Dermis blood vessel endothelial cell (primary cell): ENCODE measurements around the gene SOSTDC1. TPM values are rescaled to one million over a fixed set of nuclear protein-coding genes. Genes with fewer than 3 reads are reported as not detected.

Source experiments
- DNase-seq: peaks from one replicate; pipeline ENCODE4 v3.0.0; 2010
- total RNA-seq: library from RNA; depleted of rRNA; stranded (reverse); fragments of >200 nt; gene quantifications from 2 replicates; pipeline ENCODE4 v1.2.3, GENCODE V29; 2014

The SOSTDC1 gene
- total RNA-seq, 1 donor from 2014 or later, result 0.17 TPM

DNA sequence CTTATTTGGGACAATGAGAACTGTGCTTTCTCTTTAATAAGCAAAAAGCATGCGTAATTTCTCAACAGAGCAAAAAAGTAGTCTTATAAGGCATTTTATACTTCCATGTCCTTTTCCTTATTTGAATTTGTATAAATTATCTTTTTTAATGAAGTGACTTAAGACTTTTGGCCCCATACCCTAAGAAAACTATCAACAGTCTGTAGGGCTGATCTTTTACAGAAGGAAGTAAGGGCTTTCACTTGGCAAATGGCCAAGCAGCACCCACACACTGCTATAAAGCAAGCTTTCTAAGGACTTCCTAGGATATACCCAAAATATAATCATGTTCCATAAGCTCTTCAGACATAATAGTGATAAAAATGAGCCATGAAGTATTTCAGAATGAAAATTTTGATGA lies 47.6 kb downstream of the SOSTDC1 start:
- no peak for DNase-seq

DNA sequence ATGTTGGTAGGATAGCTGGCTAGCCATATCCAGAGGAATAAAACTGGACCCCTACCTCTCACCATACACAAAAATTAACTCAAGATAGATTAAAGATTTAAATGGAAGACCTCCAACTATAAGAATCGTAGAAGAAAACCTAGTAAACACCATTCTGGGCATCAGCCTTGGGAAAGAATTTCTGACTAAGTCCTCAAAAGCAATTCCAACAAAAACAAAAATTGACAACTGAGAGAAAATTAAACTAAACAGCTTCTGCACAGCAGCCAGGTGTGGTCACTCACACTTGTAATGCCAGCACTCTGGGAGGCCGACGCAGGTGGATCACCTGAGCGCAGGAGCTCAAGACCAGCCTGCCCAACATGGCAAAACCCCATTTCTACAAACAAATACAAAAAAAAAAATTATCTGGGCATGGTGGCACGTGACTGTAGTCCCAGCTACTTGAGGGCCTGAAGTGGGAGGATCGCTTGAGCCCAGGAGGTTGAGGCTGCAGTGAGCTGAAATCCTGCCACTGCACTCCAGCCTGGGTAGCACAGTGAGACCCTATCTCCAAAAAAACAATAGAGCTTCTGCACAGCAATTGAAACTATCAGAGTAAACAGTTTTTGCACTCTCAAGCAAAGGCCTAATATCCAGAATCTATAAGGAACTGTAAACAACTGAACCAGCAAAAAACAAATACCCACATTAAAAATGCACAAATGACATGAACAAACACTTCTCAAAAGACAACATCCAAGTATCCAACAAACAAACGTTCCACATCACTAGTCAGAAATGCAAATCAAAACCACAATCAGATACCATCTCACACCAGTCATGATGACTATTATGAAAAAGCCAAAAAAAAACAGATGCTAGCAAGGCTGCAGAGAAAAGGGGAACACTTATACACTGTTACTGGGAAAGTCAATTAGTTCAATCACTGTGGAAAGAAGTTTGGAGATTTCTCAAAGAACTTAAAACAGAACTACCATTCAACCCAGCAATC lies 49.0 kb downstream of the SOSTDC1 start:
- DNase-seq, result no peak

DNA sequence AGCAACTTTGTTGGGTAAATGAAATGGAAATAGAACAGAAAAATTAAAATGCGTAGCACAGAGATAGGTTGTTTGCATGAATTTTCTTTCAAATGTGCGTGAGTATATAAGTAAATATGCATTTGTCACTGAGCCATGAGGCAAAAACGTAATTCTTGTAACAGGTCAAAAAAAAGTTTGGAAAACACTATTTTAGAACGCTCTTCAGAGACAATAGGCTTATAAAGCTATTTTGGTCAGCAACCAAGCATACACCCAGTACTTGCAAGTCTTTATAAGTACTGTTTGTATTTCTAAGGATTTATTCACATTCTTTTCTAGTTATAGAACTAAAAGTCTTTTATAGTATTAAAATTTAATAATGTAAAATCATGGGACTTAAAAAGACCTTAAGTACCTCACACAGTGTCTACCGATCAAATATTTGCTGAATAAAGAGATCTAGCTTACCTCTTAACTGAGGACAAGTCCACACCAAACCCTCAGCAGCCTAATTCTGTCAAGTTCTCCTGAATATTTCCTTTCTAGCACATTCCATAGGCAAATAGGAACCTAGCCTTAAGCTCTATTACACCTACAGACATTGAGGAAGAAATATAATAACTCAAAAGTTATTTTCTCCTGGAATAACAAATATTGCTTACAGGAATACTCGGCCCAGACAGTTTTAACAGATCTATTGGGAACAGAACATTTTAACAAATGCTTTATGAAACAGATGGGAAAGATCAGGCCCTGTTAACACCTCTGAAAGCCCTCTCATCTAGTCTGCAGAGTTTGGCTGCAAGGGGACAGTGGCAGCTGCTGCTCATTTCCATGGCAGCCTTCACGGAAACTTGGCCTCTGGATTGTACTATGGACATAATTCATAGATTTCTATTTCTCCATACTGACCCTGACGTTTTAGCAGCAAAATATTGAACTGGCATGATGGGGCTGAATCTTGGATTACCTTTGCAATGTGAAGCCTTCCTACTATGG lies 53.0 kb downstream of the SOSTDC1 start:
- no peak for DNase-seq

Other genes with a start within 250 kb of the SOSTDC1 start
- gene CRPPA, start 44.2 kb downstream of the SOSTDC1 start, total RNA-seq, result 1.9 and 2.0 TPM in 2 replicates
- gene LRRC72, start 61.1 kb upstream of the SOSTDC1 start, total RNA-seq, result not detected in 2 replicates
- gene ANKMY2, start 180.0 kb upstream of the SOSTDC1 start, total RNA-seq, result 14.6 and 16.3 TPM in 2 replicates
- gene BZW2, start 180.4 kb upstream of the SOSTDC1 start, total RNA-seq, result 134 and 208 TPM in 2 replicates